NCI-H2081 (cell line): ENCODE data around the gene GANC.
"Not testable (repeated sequence)": the region's sequence is repeated elsewhere in the genome, so short reads cannot be mapped to it uniquely, and the experiment has no call there.

Source experiments
- DNase-seq, 2 experiments: peaks; one replicate each; lab custom pipeline; 2025; lab: John Stamatoyannopoulos, UW

Gene GANC

GRCh38 chr15:42272939-42273899, at the start of gene GANC, which contains the start of gene TMEM87A:
Gene GANC, plus strand, starts transcription at chr15:42273201. Its CDS starts 1,281 bp downstream, at chr15:42274482.
Gene TMEM87A, minus strand, starts transcription at chr15:42273433. Its CDS starts 35 bp downstream, at chr15:42273398.
- peak; percentile 97 to 99 for DNase-seq

GRCh38 chr15:42226648-42227047, 46.4 kb upstream of the GANC start:
- DNase-seq: no peak

GRCh38 chr15:42228036-42228435, 45.0 kb upstream of the GANC start:
- DNase-seq: no peak

GRCh38 chr15:42228981-42229380, 44.0 kb upstream of the GANC start:
- DNase-seq: not testable (repeated sequence)

GRCh38 chr15:42231088-42231487, 41.9 kb upstream of the GANC start:
- no peak for DNase-seq

- DNase-seq: no peak
Measured at GRCh38 chr15:42232606-42233005, 40.4 kb upstream of the GANC start.

GRCh38 chr15:42233107-42233506, 39.9 kb upstream of the GANC start:
- DNase-seq: no peak

GRCh38 chr15:42239528-42240182, 33.3 kb upstream of the GANC start:
- DNase-seq: no peak

- DNase-seq: no peak
Measured at GRCh38 chr15:42240823-42241222, 32.2 kb upstream of the GANC start.

GRCh38 chr15:42253300-42253699, 19.7 kb upstream of the GANC start:
- DNase-seq: no peak

GRCh38 chr15:42264795-42265194, 8.2 kb upstream of the GANC start:
- DNase-seq: no peak

- DNase-seq: no peak
Measured at GRCh38 chr15:42267286-42267685, 5.7 kb upstream of the GANC start.

GRCh38 chr15:42270551-42270950, 2.5 kb upstream of the GANC start:
- DNase-seq: no peak

- DNase-seq: no peak
Measured at GRCh38 chr15:42270996-42271395, 2.0 kb upstream of the GANC start.

- peak; percentile 29 to 57 for DNase-seq
Measured at GRCh38 chr15:42273900-42274701, 1.1 kb downstream of the GANC start.

GRCh38 chr15:42274702-42274989, 1.6 kb downstream of the GANC start:
- no peak for DNase-seq

GRCh38 chr15:42275780-42276391, 2.9 kb downstream of the GANC start:
- peak in 1 of 2 experiments; percentile 12 for DNase-seq

GRCh38 chr15:42276762-42277161, 3.8 kb downstream of the GANC start:
- DNase-seq: no peak

- DNase-seq: no peak
Measured at GRCh38 chr15:42279234-42279723, 6.3 kb downstream of the GANC start.

- DNase-seq: no peak
Measured at GRCh38 chr15:42282344-42282743, 9.3 kb downstream of the GANC start.

GRCh38 chr15:42282926-42283325, 9.9 kb downstream of the GANC start:
- no peak for DNase-seq

GRCh38 chr15:42283671-42284070, 10.7 kb downstream of the GANC start:
- no peak for DNase-seq
